Epithelial cell of esophagus (primary cell): ENCODE results near the gene LRRTM1.

Experiments used
- DNase-seq: peaks from one replicate; pipeline ENCODE4 v3.0.0; 2010; ENCODE audit warnings: low read depth
- H3K4me3 ChIP-seq: 2 replicates; pipeline ENCODE4 v1.5.1; 2011; ENCODE audit warnings: mild to moderate bottlenecking, low read length, control low read depth
- CTCF ChIP-seq: IDR thresholded peaks from 2 replicates; pipeline ENCODE4 v1.5.1; 2011; ENCODE audit warnings: low read depth, mild to moderate bottlenecking, low read length, control low read depth, inconsistent platforms; ENCODE audit not compliant: insufficient read depth; ENCODE audit errors: missing control alignments

Gene LRRTM1

DNA sequence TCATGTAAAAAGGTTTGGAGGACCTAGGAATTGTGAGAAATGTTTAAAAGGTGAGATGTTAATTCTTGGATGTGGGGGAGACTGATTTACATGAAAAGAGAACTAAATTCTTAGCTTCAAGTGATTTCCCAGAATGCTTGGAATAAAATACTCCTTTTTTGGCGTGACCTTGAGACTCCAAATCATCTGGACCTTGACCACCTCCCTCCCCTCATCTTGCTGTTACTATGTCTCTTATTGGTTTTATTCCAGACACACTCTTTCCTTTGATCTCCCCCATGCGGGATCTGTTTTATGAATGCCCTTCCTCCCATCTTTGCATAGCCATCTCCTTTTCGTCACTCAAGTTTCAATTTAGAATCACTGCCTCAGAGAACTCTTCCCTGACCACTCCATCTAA, 20.0 kb upstream of the LRRTM1 start:
- no peak for DNase-seq
- H3K4me3 ChIP-seq, result no peak overlapping the region
- no peak for TF ChIP-seq CTCF

GRCh38 chr2:80323610-80324009, 19.1 kb upstream of the LRRTM1 start:
- no peak for DNase-seq

GRCh38 chr2:80322958-80323357, 18.4 kb upstream of the LRRTM1 start:
- TF ChIP-seq CTCF, result no peak
- H3K4me3 ChIP-seq, result no peak overlapping the region
- no peak for DNase-seq

More at GRCh38 chr2:80323610-80324009, 19.1 kb upstream of the LRRTM1 start:
- H3K4me3 ChIP-seq, result no peak overlapping the region
- no peak for TF ChIP-seq CTCF

DNA sequence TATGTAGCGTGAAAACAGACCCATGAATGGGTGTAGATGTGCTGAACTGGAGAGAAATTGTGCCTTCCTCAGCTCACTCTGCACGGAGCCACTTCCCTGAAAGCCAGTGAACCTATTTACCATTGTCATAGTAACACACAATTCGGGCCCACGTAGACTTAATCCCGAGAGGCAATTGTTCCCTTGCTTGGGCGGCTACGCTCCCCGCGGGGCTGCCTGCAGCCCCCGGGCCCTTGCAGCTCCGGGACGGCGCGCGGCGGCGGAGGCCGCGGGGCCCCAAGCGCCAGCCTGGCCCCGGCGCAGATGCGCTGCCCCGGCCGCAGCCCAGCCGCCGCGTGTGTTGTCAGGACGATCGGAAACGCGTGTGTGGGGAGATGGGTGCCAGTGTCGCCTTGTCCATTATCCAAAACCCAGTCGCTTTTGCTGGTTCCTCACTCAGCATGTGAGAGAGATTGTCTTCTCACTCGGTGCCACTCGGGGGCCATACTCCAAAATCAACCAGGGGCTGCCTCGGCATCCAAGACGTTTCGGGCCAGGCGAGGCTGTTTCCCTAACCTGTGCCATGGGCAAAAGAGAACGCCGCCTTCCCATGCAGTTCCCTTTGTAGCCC, 17.9 kb upstream of the LRRTM1 start:
- DNase-seq, result no peak
- no peak overlapping the region for H3K4me3 ChIP-seq
- no peak for TF ChIP-seq CTCF

- DNase-seq, result no peak
- TF ChIP-seq CTCF, result no peak
These were observed 7.8 kb upstream of the LRRTM1 start for GRCh38 chr2:80312282-80312839.

DNA sequence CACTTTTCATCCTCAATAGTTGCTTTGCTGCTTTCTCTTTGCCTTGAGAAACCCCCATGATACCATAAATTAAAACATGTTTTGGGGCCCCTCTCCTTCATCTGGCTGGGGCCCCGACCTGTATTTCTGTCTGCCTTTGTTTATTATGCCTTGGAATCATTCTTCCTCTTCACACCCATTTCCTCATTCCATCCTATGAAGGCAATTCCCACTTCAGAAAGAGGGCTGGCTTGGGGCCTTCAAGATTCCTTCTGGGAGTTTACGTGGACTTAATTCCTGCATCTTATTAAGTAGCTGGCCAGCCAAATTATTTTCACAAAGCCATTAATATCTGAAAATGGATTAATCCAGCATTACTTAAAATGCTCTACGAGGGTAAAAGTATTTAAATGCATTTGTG, 6.8 kb upstream of the LRRTM1 start:
- DNase-seq, result no peak
- TF ChIP-seq CTCF, result no peak
- H3K4me3 ChIP-seq, result no peak overlapping the region

More at GRCh38 chr2:80312282-80312839, 7.8 kb upstream of the LRRTM1 start:
- no peak overlapping the region for H3K4me3 ChIP-seq

DNA sequence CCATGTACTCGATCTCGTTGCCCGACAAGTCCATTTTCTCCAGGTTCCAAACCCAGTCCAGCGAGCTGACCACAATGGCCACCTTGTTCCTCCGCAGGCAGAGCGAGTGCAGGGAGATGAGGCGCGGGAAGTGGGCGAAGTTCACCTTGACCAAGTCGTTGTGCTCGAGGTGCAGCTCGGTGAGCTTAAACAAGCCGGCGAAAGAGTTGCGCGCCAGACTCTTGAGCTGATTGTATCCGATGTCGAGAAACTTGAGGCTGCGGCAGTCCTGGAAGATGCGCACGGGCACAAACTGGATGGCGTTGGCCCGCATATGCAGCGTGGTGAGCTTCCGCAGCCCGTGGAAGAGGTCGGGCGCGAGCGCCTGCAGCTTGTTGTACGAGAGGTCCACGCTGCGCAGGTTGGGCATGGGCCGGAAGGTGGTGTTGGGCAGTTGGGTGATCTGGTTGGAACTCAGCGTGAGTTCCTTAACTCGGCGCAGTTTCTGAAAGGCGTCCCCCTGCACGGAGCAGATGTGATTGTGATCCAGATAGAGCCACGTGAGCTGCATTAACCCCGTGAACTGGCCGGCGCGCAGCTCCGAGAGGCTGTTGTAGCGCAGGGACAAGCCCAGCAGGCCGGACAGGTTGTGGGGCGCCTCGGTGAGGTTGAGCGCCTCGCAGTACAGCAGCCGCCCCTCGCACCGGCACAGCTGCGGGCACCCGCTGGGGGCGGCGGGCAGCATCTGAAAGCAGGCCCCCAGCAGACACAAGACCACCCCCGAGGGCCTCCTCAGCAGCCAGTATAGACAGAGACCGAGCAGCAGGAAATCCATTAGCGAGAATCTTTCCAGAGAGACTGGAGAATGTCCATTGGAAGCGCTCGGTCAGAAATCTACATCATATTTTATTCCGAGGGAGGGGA, 1.3 kb downstream of the LRRTM1 start:
- no peak for TF ChIP-seq CTCF
- DNase-seq, result peak; percentile 1
- no peak overlapping the region for H3K4me3 ChIP-seq
